ENCODE results near the gene HSCB.

DNA sequence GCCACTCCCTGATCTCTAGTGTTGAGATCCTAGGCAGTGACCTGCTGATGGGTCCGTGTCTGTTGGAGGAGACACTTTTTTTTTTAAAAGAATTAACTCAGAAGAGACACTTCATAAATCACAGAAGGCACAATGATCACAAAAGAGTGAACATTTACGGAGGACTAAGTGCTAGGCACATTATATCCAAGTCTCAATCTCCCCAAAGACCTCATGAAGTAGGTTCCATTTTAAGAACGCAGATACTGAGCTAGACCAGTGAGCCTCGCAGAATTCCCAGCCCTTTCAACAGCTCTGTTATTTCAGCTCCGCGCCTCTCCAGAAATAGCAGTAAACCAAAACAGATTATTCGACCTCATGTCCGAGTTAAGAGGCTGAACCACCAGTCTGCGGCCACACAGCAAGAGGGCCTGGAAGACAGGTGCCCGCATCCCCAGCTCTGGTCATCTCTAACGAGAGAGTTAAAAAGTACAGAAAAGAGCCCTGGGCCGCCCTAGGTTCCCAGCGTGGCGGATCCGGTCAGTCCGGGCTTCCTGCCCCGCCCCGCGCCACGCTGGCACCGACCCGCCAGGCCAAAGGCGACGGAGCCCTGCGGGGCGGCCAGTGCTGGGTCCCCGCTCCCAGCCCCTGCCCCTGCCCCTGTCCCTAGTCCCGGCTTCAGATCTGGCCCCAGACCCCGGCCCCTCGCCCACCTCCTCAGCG is 57.9 kb downstream of the HSCB start:
- TF ChIP-seq, protein P1, sequence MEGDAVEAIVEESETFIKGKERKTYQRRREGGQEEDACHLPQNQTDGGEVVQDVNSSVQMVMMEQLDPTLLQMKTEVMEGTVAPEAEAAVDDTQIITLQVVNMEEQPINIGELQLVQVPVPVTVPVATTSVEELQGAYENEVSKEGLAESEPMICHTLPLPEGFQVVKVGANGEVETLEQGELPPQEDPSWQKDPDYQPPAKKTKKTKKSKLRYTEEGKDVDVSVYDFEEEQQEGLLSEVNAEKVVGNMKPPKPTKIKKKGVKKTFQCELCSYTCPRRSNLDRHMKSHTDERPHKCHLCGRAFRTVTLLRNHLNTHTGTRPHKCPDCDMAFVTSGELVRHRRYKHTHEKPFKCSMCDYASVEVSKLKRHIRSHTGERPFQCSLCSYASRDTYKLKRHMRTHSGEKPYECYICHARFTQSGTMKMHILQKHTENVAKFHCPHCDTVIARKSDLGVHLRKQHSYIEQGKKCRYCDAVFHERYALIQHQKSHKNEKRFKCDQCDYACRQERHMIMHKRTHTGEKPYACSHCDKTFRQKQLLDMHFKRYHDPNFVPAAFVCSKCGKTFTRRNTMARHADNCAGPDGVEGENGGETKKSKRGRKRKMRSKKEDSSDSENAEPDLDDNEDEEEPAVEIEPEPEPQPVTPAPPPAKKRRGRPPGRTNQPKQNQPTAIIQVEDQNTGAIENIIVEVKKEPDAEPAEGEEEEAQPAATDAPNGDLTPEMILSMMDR (IDR thresholded peaks at IDR 0.05), result no peak
- TF ChIP-seq POLR2AphosphoS5 (IDR thresholded peaks at IDR 0.05) (no peak), POLR2A (IDR thresholded peaks at IDR 0.05) (peak in 1 of 2 donors; percentile 87)

All from suprapubic skin (tissue), 4 donors.